ENCODE results near the gene SH2B3. TPM values are rescaled to one million over a fixed set of nuclear protein-coding genes. Genes with fewer than 3 reads are reported as not detected.

The SH2B3 gene
- polyA plus RNA-seq, 4 donors: 18.7 to 21.4 (median 19.8) TPM

GRCh38 chr12:111425655-111426054 is 19.9 kb downstream of the SH2B3 start:
- no peak for DNase-seq (ENCODE audit: low read depth in 4 of 4, low spot score in 3 of 4)

GRCh38 chr12:111426344-111427185 is 20.8 kb downstream of the SH2B3 start:
- no peak for DNase-seq (ENCODE audit: low read depth in 4 of 4, low spot score in 3 of 4)

- no peak for DNase-seq (ENCODE audit: low read depth in 4 of 4, low spot score in 3 of 4)
These were observed 21.8 kb downstream of the SH2B3 start for GRCh38 chr12:111427417-111428074.

GRCh38 chr12:111428081-111428727 is 22.5 kb downstream of the SH2B3 start:
- no peak for DNase-seq (ENCODE audit: low read depth in 4 of 4, low spot score in 3 of 4)

- no peak for DNase-seq (ENCODE audit: low read depth in 4 of 4, low spot score in 3 of 4)
These were observed 23.0 kb downstream of the SH2B3 start for GRCh38 chr12:111428728-111429175.

GRCh38 chr12:111429828-111430432 is 24.2 kb downstream of the SH2B3 start:
- no peak for DNase-seq (ENCODE audit: low read depth in 4 of 4, low spot score in 3 of 4)

- no peak for DNase-seq (ENCODE audit: low read depth in 4 of 4, low spot score in 3 of 4)
These were observed 25.0 kb downstream of the SH2B3 start for GRCh38 chr12:111430433-111431353.

- no peak for DNase-seq (ENCODE audit: low read depth in 4 of 4, low spot score in 3 of 4)
These were observed 26.0 kb downstream of the SH2B3 start for GRCh38 chr12:111431772-111432171.

- DNase-seq (ENCODE audit: low read depth in 4 of 4, low spot score in 3 of 4): no peak
These were observed 28.3 kb downstream of the SH2B3 start for GRCh38 chr12:111434049-111434448.

- DNase-seq (ENCODE audit: low read depth in 4 of 4, low spot score in 3 of 4): peak in 3 of 4 donors; percentile 31 to 38 (median 35)
These were observed 29.1 kb downstream of the SH2B3 start for GRCh38 chr12:111434680-111435338.

- DNase-seq (ENCODE audit: low read depth in 4 of 4, low spot score in 3 of 4): no peak
These were observed 30.0 kb downstream of the SH2B3 start for GRCh38 chr12:111435661-111436201.

GRCh38 chr12:111436266-111436665 is 30.5 kb downstream of the SH2B3 start:
- DNase-seq (ENCODE audit: low read depth in 4 of 4, low spot score in 3 of 4): no peak

- no peak for DNase-seq (ENCODE audit: low read depth in 4 of 4, low spot score in 3 of 4)
These were observed 31.1 kb downstream of the SH2B3 start for GRCh38 chr12:111436811-111437210.

- DNase-seq (ENCODE audit: low read depth in 4 of 4, low spot score in 3 of 4): no peak
These were observed 32.2 kb downstream of the SH2B3 start for GRCh38 chr12:111437816-111438454.

GRCh38 chr12:111438481-111438880 is 32.8 kb downstream of the SH2B3 start:
- no peak for DNase-seq (ENCODE audit: low read depth in 4 of 4, low spot score in 3 of 4)

GRCh38 chr12:111439657-111440151 is 34.0 kb downstream of the SH2B3 start:
- no peak for DNase-seq (ENCODE audit: low read depth in 4 of 4, low spot score in 3 of 4)

GRCh38 chr12:111440152-111440551 is 34.4 kb downstream of the SH2B3 start:
- no peak for DNase-seq (ENCODE audit: low read depth in 4 of 4, low spot score in 3 of 4)

GRCh38 chr12:111440631-111441030 is 34.9 kb downstream of the SH2B3 start:
- DNase-seq (ENCODE audit: low read depth in 4 of 4, low spot score in 3 of 4): no peak
